Putamen (tissue), 1 donor: Measurements from ENCODE around the gene FHL3.

Experiments
- DNase-seq: peaks from one replicate; pipeline ENCODE4 v3.0.0-alpha.2; 2016; ENCODE audit warnings: low spot score

The FHL3 gene

GRCh38 chr1:38012363-38013226 lies 7.3 kb upstream of the FHL3 start, which contains the start of gene UTP11:
Gene UTP11 (plus strand): TSS chr1:38012734. CDS start chr1:38012803, 69 bp downstream.
- peak; percentile 99 for DNase-seq

- no peak for DNase-seq
Observed at GRCh38 chr1:38009841-38010180, 4.5 kb upstream of the FHL3 start.

GRCh38 chr1:38009088-38009840 lies 4.0 kb upstream of the FHL3 start:
- DNase-seq, result no peak

GRCh38 chr1:38006008-38006828 lies 904 bp upstream of the FHL3 start:
- DNase-seq, result no peak

- DNase-seq, result no peak
Observed at GRCh38 chr1:38004284-38005108, 818 bp downstream of the FHL3 start.

- DNase-seq, result no peak
Observed at GRCh38 chr1:38003261-38004250, 1.8 kb downstream of the FHL3 start.

- no peak for DNase-seq
Observed at GRCh38 chr1:38000529-38001455, 4.5 kb downstream of the FHL3 start.

GRCh38 chr1:38000233-38000528 lies 5.1 kb downstream of the FHL3 start:
- no peak for DNase-seq

GRCh38 chr1:37999430-38000232 lies 5.7 kb downstream of the FHL3 start:
- DNase-seq, result no peak

GRCh38 chr1:37998913-37999429 lies 6.3 kb downstream of the FHL3 start:
- DNase-seq, result no peak

- no peak for DNase-seq
Observed at GRCh38 chr1:37998089-37998808, 7.1 kb downstream of the FHL3 start.

GRCh38 chr1:37997256-37998088 lies 7.8 kb downstream of the FHL3 start:
- DNase-seq, result no peak

- DNase-seq, result no peak
Observed at GRCh38 chr1:37995751-37996345, 9.5 kb downstream of the FHL3 start.

- no peak for DNase-seq
Observed at GRCh38 chr1:37994886-37995566, 10.3 kb downstream of the FHL3 start.

- no peak for DNase-seq
Observed at GRCh38 chr1:37989361-37989930, 15.9 kb downstream of the FHL3 start.
